SHP77 (cell line): ENCODE data around the gene INPP5A.
"Not testable (repeated sequence)": the region's sequence is repeated elsewhere in the genome, so short reads cannot be mapped to it uniquely, and the experiment has no call there.

Experiments used
- DNase-seq, 2 experiments: peaks; one replicate each; lab custom pipeline; 2025; lab: John Stamatoyannopoulos, UW

INPP5A gene

DNA sequence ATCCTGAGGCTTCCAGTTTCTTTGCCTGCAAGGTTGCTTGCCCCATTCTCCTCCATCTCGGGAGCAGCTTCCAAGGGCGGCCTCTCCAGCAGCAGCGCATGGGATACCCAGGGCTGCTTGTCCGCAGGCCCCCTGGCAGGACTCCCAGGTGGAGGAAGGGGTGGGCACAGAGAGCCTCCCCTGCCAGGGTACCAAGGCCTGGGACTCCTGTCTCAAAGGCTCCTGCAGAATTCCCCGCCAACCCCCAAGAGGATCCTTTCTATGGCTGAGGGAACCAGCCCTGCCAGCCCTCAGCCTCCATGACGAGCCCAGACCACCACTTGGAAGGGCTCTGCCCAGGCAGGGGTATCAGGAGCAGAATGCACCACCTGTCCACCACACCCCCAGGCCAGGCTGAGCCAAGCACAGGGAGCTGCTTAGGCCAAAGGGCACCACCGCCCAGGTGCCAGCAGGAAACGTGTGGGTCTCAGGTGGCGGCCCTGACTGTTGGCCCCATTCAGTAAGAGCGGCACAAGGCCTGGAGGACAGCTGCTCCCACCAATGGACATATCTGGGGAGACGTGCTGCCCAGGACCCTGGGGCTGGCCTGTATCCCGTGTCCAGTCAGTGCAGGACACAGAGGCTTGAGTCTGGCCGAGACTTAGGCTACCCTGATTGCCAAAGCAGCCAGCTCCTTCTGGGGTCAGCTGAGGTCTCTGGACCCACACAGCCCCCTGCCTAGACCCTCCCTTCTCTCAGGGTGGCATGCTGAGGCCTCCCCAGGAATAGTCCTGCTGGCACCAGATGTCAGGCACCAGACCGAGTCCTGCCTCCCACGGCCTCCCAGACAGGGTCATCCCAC, 33.8 kb upstream of the INPP5A start:
- no peak for DNase-seq

DNA sequence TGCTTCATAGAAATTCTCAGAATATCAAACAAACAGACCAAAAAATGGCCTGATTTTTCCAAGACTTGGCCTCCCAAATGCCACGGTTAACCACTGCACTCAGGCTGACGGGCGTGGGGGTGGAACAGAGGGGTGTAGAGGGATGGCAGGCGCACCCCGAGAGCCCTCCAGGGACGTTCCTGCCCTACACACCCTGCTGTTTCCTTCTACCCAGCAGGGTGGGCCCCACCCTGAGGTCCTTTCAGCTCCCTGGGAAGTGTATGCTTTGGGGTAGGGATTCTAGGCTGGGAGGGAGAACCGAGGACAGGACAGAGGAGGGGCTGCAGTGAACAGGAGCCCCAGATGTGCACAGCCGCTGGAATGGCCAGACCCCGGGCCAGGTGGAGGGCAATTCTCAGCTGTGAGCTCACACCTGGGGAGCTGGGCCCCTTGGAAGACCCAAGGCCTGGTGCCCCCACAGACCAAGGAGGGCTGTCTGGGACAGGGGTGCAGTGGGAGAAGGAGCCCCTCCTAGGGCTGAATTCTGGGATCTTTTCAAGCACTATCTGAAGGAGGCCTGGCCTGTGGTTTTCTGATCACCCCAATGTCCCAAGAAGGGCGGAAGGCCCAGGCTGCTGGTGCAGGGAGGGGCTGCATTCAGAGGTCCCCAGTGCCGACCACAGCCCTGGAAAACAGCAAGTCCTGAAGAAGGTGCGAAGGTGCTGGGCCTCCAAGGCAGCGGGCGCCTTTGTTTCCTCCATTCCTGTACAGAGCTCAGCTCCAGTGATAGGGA, 32.9 kb upstream of the INPP5A start:
- no peak for DNase-seq

DNA sequence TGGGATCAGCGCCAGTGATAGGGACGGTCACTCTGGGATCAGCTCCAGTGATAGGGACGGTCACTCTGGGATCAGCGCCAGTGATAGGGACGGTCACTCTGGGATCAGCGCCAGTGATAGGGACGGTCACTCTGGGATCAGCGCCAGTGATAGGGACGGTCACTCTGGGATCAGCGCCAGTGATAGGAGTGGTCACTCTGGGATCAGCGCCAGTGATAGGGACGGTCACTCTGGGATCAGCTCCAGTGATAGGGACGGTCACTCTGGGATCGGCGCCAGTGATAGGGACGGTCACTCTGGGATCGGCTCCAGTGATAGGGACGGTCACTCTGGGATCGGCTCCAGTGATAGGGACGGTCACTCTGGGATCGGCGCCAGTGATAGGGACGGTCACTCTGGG, 32.0 kb upstream of the INPP5A start:
- DNase-seq = not testable (repeated sequence)

- DNase-seq = no peak
These were observed 30.7 kb upstream of the INPP5A start for GRCh38 chr10:132506711-132507408.

- DNase-seq = no peak
These were observed 30.1 kb upstream of the INPP5A start for GRCh38 chr10:132507409-132507955.

GRCh38 chr10:132507956-132508490, 29.6 kb upstream of the INPP5A start:
- no peak for DNase-seq

- DNase-seq = no peak
These were observed 28.8 kb upstream of the INPP5A start for GRCh38 chr10:132508581-132509443.

DNA sequence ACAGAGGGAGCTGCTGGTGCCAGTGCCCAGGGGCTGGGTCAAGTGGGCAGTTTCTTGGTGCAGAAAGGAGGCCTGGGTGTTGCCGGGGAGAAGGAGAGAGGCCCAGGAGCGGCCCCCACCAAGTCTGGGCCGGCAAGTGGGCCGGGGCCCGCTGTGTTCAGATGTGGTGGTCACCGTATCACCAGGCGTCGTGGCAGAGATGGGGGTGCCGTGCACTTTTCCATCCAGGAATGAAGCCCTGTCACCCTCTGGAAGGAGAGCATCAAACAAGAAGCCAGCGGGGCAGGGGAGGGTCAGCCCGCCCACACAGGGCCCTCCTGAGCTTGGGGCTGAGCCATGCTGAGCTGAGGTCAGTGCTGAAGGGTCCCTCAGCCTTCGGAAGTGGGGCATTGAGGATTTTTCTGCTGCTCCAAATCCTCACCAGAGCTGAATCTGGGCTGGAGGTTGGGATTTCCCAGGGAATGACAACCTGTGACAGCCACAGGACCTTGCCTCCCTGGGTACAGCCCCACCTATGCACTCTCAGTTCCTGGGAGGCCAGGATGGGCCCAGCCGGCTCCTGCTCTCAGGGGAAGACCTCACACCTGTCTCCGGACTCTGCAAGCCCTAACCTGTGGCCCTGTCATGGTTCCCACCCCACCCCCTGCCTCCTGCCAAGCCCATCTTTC, 27.9 kb upstream of the INPP5A start:
- no peak for DNase-seq

DNA sequence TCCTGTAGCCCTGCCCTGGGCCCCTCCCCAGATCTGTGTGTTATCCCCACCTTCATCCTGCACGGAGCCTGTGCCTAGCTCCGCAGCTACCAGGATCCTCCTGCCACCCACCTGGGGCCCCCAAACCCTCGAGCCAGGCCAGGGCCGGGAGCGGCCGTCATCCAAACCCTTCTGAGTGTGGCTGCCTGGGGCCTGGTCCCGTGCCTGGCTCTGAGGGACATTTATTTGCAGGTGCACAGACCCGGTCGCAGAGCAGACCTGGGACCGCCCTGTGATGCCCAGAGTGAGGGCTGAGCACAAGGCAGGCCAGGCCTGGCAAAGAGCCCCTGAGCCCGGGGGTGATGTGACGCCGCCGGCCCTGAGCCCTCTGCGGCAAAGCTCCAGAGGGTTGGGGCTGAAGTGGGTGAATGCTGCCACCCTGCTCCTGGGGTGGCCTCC, 27.4 kb upstream of the INPP5A start:
- DNase-seq = no peak

- no peak for DNase-seq
These were observed 26.2 kb upstream of the INPP5A start for GRCh38 chr10:132511121-132512051.

GRCh38 chr10:132512052-132512442, 25.5 kb upstream of the INPP5A start:
- DNase-seq = no peak

DNA sequence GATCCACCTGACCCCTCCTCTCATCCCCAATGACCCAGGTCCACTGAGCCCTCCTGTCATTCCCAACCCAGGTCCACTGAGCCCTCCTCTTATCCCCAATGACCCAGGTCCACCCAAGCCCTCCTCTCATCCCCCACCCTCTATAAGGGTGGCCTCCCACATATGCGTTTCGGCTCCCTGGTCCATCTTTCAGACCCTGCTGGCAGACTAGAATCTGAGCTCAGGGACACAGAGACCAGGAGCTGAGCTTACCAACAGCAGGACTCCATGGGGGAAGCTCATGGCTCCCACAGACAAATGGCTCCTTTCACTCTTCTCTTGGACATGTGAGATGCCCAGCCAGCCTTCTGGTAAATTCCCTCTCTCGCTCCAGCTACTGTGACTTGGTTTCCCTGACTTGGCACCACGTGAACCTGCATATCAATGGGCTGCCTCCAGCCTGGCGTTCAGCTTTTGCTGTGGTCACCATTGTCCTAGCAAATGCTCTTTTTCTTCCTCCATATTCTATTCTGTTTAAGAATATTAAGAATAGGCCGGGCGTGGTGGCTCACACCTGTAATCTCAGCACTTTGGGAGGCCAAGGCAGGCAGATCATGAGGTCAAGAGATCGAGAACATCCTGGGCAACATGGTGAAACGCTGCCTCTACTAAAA, 24.8 kb upstream of the INPP5A start:
- no peak for DNase-seq

GRCh38 chr10:132514821-132515520, 22.6 kb upstream of the INPP5A start:
- no peak for DNase-seq

DNA sequence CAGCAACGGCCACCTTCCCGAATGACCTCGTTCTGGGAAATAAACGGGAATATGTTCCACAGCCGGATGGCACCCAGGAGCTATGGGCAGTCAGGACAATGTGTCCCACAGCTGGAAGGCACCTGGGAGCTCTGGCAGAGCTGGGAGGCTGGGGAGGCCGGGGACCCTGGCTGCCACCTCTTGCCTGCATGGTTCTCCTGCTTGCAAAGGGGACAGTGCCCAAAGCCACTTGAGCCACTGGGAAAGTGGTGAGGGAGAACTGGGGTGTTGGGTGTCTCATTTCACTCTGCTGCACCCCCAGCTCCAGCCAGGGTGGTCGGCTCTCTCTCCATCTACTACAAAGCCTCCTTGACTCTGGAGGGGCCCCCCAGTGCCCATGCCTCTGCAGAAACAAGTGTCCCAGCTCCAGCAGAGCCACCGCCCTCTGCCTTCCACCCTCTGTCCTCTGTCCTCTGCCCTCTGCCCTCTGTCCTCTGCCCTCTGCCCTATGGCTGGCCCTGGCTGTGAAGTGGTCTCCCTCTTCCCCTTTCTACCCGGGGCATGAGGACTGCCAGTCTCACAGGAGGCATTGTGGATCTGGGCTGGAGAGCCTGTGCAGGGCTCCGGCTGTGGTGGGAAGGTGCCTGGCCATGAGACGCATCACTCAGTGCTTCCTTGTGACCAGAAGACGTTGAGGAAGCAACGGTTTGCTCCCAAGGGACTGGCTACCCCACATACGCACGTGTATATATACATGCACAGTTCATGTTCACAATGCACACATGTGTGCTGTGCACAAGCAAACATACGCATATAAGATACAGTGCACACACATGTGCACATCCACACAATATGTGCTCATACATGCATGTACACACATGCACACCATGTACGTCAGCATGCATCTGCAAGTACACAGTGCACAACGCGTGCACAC, 21.5 kb upstream of the INPP5A start:
- DNase-seq = no peak

- peak; percentile 43 to 50 for DNase-seq
These were observed 20.5 kb upstream of the INPP5A start for GRCh38 chr10:132516771-132517725.

- no peak for DNase-seq
These were observed 19.6 kb upstream of the INPP5A start for GRCh38 chr10:132517951-132518521.
